ENCODE measurements around the gene NPAS3. TPM values are rescaled to one million over a fixed set of nuclear protein-coding genes. Genes with fewer than 3 reads are reported as not detected.

NPAS3 gene
- total and polyA plus RNA-seq, 11 donors, result 0.15 to 3.4 (median 0.92) TPM

DNA sequence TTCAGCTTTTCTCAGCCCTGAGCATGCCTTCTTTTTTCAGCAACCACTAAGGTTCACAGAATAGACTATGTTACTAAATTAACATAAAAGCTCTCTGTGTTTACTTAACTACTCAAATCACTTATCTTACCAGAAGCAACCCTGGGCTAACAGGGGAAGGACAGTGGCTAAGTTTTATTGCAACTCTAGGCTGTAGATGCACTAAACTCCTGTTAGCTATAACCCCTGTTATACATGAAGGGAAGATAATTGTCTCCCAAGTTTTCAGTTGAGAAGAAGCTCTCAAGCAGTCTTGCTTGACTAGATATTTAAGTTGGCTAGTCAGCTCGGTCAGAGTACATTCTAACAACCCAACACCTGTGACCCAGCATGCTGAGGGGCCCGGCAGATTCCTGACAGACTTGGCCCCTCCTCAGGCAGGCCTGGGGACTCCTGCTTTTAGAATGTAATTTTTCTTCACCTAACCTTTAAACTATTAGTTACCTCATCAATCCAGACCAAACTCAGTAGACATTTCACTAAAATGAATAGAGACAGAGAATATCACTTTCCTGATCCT is 547.7 kb downstream of the NPAS3 start:
- ATAC-seq (no peak), DNase-seq (no peak)
- Histone ChIP-seq H3K36me3 (no peaks in the 10 kb centered on the region), H3K4me3 (no peak overlapping the region), H3K4me1 (peaks cover 0 to 5% (median 0%) of the 10 kb centered on the region in 12 donors), H3K27ac (no peak overlapping the region), H3K27me3 (peaks cover 0 to 2% (median 0%) of the 10 kb centered on the region in 9 donors), H3K9me3 (no peaks in the 10 kb centered on the region)
- WGBS, 4 donors, result 84 to 94% (median 88%) methylated on average over 2 of the region's 2 CpGs
- no peak for TF ChIP-seq CTCF (IDR thresholded peaks at IDR 0.05)
- no peak for TF ChIP-seq POLR2A (IDR thresholded peaks at IDR 0.05)
- intact Hi-C loops (cut with DNase I), result no loop called here

GRCh38 chr14:33488582-33488981 is 549.9 kb downstream of the NPAS3 start:
- intact Hi-C loops (cut with DNase I), result no loop called here
- Histone ChIP-seq H3K27ac (no peak overlapping the region), H3K4me3 (no peak overlapping the region), H3K4me1 (peaks cover 0 to 5% (median 0%) of the 10 kb centered on the region in 12 donors), H3K27me3 (no peaks in the 10 kb centered on the region), H3K36me3 (no peaks in the 10 kb centered on the region), H3K9me3 (no peaks in the 10 kb centered on the region)
- no peak for DNase-seq
- TF ChIP-seq POLR2A (IDR thresholded peaks at IDR 0.05) (no peak), CTCF (IDR thresholded peaks at IDR 0.05) (no peak)
- no peak for ATAC-seq
- 80 to 83% (median 81%) methylated on average over 5 of the region's 5 CpGs for WGBS, 4 donors

- H3K27me3 ChIP-seq, result no peaks in the 10 kb centered on the region
- DNase-seq, result no peak
- H3K36me3 ChIP-seq, result no peaks in the 10 kb centered on the region
- no peak for ATAC-seq
- TF ChIP-seq POLR2A (IDR thresholded peaks at IDR 0.05) (no peak), CTCF (IDR thresholded peaks at IDR 0.05) (no peak)
- intact Hi-C loops (cut with DNase I), result no loop called here
- no peak overlapping the region for H3K27ac ChIP-seq
- no peaks in the 10 kb centered on the region for H3K4me1 ChIP-seq
- H3K4me3 ChIP-seq, result no peak overlapping the region
- peaks cover 0 to 12% (median 0%) of the 10 kb centered on the region in 12 donors for H3K9me3 ChIP-seq
- 80 to 89% (median 82%) methylated on average over 4 of the region's 4 CpGs for WGBS, 4 donors
These were observed 551.9 kb downstream of the NPAS3 start for GRCh38 chr14:33490555-33490954.

DNA sequence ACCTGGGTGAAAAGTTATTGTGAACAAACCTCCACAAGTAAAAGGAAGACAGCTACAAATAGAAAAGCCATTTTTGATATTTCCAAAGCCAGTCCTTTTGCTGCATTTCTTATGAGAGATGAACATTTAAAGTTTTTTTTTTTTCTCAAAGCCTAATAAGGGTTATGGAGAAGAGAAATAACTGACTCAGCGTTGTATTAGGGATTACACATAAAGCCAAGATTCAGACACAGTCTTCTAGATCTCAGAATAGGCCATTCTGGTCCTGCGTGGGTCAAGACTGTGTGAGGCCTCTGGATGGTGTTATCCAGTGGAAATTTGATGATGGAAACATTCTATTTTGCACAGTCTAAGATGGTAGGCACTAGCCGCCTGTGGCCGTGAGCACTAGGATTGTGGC is 552.4 kb downstream of the NPAS3 start:
- TF ChIP-seq POLR2A (IDR thresholded peaks at IDR 0.05) (no peak), CTCF (IDR thresholded peaks at IDR 0.05) (no peak)
- no peaks in the 10 kb centered on the region for H3K27me3 ChIP-seq
- no peak for DNase-seq
- H3K27ac ChIP-seq, result no peak overlapping the region
- ATAC-seq, result no peak
- 89 to 95% (median 90%) methylated on average over 4 of the region's 4 CpGs for WGBS, 4 donors
- peaks cover 0 to 15% (median 0%) of the 10 kb centered on the region in 12 donors for H3K9me3 ChIP-seq
- H3K4me1 ChIP-seq, result no peaks in the 10 kb centered on the region
- intact Hi-C loops (cut with DNase I), result no loop called here
- H3K4me3 ChIP-seq, result no peak overlapping the region
- H3K36me3 ChIP-seq, result no peaks in the 10 kb centered on the region
